Upper lobe of right lung (tissue), 1 donor: ENCODE measurements around the gene HES7. TPM values are rescaled to one million over a fixed set of nuclear protein-coding genes. Genes with fewer than 3 reads are reported as not detected.
"Not testable (repeated sequence)": the region's sequence is repeated elsewhere in the genome, so short reads cannot be mapped to it uniquely, and the experiment has no call there.

Source experiments
- ATAC-seq: fragments of 200-7000 bp; cut with Tn5 transposase; one replicate; pipeline ENCODE4 v1.9.1; 2020; ENCODE audit warnings: mild to moderate bottlenecking, moderate library complexity
- DNase-seq: peaks from one replicate; pipeline ENCODE4 v3.0.0-alpha.2; 2020
- H3K27ac ChIP-seq: fragments of 200-600 bp; one replicate; pipeline ENCODE4 v1.8.0; 2022
- H3K27me3 ChIP-seq: fragments of 200-600 bp; one replicate; pipeline ENCODE4 v1.8.0; 2022; ENCODE audit warnings: mild to moderate bottlenecking
- H3K36me3 ChIP-seq: fragments of 200-600 bp; one replicate; pipeline ENCODE4 v1.8.0; 2022
- H3K4me1 ChIP-seq: fragments of 200-600 bp; one replicate; pipeline ENCODE4 v1.8.0; 2022
- H3K4me3 ChIP-seq: fragments of 200-600 bp; one replicate; pipeline ENCODE4 v1.8.0; 2022; ENCODE audit warnings: mild to moderate bottlenecking
- H3K9me3 ChIP-seq: fragments of 200-600 bp; one replicate; pipeline ENCODE4 v1.8.0; 2022
- CTCF ChIP-seq: fragments of 200-600 bp; IDR thresholded peaks from one replicate; pipeline ENCODE4 v1.8.0; 2022; ENCODE audit warnings: antibody characterized with exemption
- intact Hi-C: fragments of 100-400 bp; cut with DNase I; formaldehyde crosslinking; loops from one replicate; pipeline ENCODE4 v1.11.0; 2022
- total RNA-seq: library from RNA; stranded (reverse); fragmentation: NEBNext Ultra II Directional; extraction: Animal tissue kit (Norgen Biotek cat#: 25700); gene quantifications from one replicate; pipeline ENCODE4 v1.2.1, GENCODE V29; 2021
- donor health status: DM: no; HTN: yes; CAD: no; lungs with severe emphysema.

The HES7 gene
- total RNA-seq, 1 donor from 2014 or later: not detected

GRCh38 chr17:8079291-8080207, 44.4 kb downstream of the HES7 start:
- Histone ChIP-seq H3K36me3 (no peaks in the 10 kb centered on the region), H3K4me3 (peak overlapping the region; percentile 48), H3K27ac (no peak overlapping the region), H3K27me3 (peaks cover 80% of the 10 kb centered on the region), H3K9me3 (no peaks in the 10 kb centered on the region), H3K4me1 (peaks cover 15% of the 10 kb centered on the region)
- intact Hi-C loops: no loop called here
- peak; percentile 89 for ATAC-seq
- peak; percentile 87 for DNase-seq
- peak; percentile 93 for TF ChIP-seq CTCF

GRCh38 chr17:8077939-8078338, 46.0 kb downstream of the HES7 start:
- H3K36me3 ChIP-seq, ATAC-seq, H3K9me3 ChIP-seq, H3K27ac ChIP-seq, H3K4me3 ChIP-seq, intact Hi-C loops, DNase-seq: not testable (repeated sequence)
- Histone ChIP-seq H3K27me3 (peaks cover 90% of the 10 kb centered on the region), H3K4me1 (peaks cover 24% of the 10 kb centered on the region)

DNA sequence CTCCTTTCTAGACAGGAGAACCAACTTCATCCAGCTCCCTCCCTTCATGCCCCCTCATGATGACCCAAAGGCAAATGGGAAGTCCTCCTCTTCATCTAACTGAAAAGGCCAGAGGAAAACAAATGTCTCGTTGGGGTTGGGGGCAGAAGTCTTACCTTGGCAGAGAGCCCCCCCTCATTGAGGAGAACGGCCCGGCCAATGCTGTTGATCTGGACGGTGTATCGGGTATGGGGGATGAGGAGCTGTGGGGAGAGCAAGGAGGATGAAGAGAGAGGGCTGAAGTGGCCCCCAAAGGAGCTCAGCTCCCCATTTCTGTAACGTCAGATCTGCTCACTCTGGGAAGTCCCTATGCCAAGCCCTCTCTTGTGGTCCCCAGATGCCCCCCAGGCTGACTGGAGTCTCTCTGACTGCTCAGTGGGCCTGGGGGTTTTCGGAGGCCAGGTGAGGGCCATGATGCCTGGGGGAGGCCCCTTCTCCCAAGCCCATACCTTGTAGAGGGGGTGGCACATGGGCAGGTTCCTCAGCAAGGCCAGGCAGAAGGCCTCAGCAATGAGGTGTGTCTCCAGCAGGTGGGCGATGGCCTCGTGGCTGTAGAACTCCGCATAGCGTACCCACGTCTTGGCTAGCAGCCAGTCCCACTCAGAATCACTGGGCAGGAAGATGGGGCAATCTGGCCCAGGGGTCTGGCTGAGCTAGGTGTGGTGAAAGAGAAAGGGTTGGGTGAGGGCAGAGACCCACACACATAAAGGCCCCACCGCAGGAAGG, 47.2 kb downstream of the HES7 start:
- intact Hi-C loops: no loop called here
- ATAC-seq: no peak
- no peak overlapping the region for H3K4me3 ChIP-seq
- no peak for TF ChIP-seq CTCF
- H3K9me3 ChIP-seq: no peaks in the 10 kb centered on the region
- H3K27ac ChIP-seq: no peak overlapping the region
- DNase-seq: no peak
- H3K27me3 ChIP-seq: peaks cover 91% of the 10 kb centered on the region
- H3K4me1 ChIP-seq: peaks cover 32% of the 10 kb centered on the region
- no peaks in the 10 kb centered on the region for H3K36me3 ChIP-seq

DNA sequence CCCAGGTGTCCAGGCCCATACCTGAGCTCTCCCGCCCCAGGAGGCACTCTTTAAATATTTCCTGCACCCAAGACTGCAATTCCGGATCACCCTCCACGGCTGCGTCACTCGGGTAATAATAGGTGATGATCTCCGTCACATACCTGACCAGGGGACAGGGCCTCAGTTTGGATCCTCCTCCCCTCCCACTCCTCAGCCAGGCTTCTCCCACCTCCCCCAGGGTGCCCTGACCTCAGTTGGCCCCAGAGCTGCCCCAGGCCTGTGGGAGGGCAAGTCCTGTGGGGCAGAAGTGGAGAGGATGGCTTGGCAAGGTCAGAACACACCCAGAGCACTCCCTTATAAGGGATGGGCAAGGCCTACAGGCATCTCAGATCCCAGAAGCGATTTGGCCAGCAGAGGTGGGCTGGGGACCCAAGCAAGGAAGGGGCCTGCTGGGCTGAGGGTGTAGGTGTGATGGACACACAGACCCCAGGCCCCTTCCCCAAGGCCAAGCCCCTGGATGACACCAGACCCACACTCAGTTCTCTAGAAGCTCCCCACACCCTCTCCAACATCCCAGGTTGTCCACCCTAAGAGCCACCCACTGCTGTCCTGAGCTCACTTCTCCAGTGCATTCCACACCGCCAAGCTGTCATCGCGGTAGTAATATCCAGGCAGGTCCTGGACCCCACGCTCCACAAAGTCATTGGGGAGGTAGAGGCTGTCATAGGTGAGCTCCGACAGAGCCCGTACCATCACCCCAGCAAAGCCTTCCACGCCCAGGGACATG, 48.1 kb downstream of the HES7 start:
- peaks cover 32% of the 10 kb centered on the region for H3K4me1 ChIP-seq
- no peaks in the 10 kb centered on the region for H3K36me3 ChIP-seq
- no peak for DNase-seq
- intact Hi-C loops: no loop called here
- no peak overlapping the region for H3K27ac ChIP-seq
- TF ChIP-seq CTCF: no peak
- no peaks in the 10 kb centered on the region for H3K9me3 ChIP-seq
- H3K4me3 ChIP-seq: no peak overlapping the region
- no peak for ATAC-seq
- peaks cover 82% of the 10 kb centered on the region for H3K27me3 ChIP-seq

- no peak for TF ChIP-seq CTCF
- Histone ChIP-seq H3K9me3 (no peaks in the 10 kb centered on the region), H3K36me3 (no peaks in the 10 kb centered on the region), H3K27me3 (peaks cover 75% of the 10 kb centered on the region), H3K27ac (no peak overlapping the region), H3K4me3 (no peak overlapping the region), H3K4me1 (peaks cover 28% of the 10 kb centered on the region)
- ATAC-seq (no peak), DNase-seq (no peak)
- intact Hi-C loops: no loop called here
Measured at GRCh38 chr17:8075081-8075480, 48.8 kb downstream of the HES7 start.
